K562 (cell line): ENCODE results near the gene ABCB6. TPM values are rescaled to one million over a fixed set of nuclear protein-coding genes. Genes with fewer than 3 reads are reported as not detected.

Source experiments
- CHD4 ChIP-seq: fragments of 200-600 bp; sonication (generic); IDR thresholded peaks from 3 replicates; pipeline ENCODE4 v1.6.1; 2012; ENCODE audit warnings: low read depth, mild to moderate bottlenecking, mixed read lengths, low read length, inconsistent platforms; ENCODE audit not compliant: insufficient read depth, insufficient replicate concordance, poor library complexity, severe bottlenecking
- CREB1 ChIP-seq, 2 experiments: sonication (generic) in 1 of 2; formaldehyde crosslinking in 1 of 2; IDR thresholded peaks; 2 replicates each; pipeline versions ENCODE4 v1.6.1 to v1.8.0; 2012 to 2022; ENCODE audit warnings: inconsistent platforms in 1 of 2, mild to moderate bottlenecking in 1 of 2, missing genetic modification reagents in 1 of 2, moderate library complexity in 1 of 2
- CTCF ChIP-seq, 3 experiments: IDR thresholded peaks in 2 of 3; conservative IDR thresholded peaks in 1 of 3; 2 replicates each; pipeline ENCODE4 v1.5.1; 2011 to 2012; ENCODE audit warnings: low read length in 3 of 3, mild to moderate bottlenecking in 3 of 3, control low read depth in 2 of 3, improper control_type of control experiment in 1 of 3, inconsistent platforms in 1 of 3, low read depth in 1 of 3, mixed read lengths in 1 of 3, moderate library complexity in 1 of 3; ENCODE audit not compliant: insufficient read depth in 2 of 3
- CXXC5 ChIP-seq: fragments of 250-450 bp; sonication (Bioruptor Pico); IDR thresholded peaks from 2 replicates; pipeline ENCODE4 v1.8.0; 2022; ENCODE audit warnings: inconsistent platforms, mild to moderate bottlenecking, moderate library complexity
- FOXM1 ChIP-seq, 2 experiments: fragments of 450-650 bp in 1 of 2; sonication (generic) in 1 of 2; formaldehyde crosslinking in 1 of 2; IDR thresholded peaks; 2 replicates each; pipeline versions ENCODE4 v1.6.1 to v1.9.0; 2017 to 2022; ENCODE audit warnings: low read depth in 2 of 2, mild to moderate bottlenecking in 2 of 2, missing genetic modification reagents in 1 of 2, moderate library complexity in 1 of 2
- HDAC2 ChIP-seq: fragments of 450-650 bp; IDR thresholded peaks from 2 replicates; pipeline ENCODE4 v1.6.1; 2016; ENCODE audit warnings: mild to moderate bottlenecking
- HNRNPL ChIP-seq: fragments of 200-400 bp; formaldehyde crosslinking; IDR thresholded peaks from 2 replicates; pipeline ENCODE4 v1.6.1; 2017; ENCODE audit warnings: low read depth, mild to moderate bottlenecking, low read length
- KDM5B ChIP-seq: fragments of 200-600 bp; sonication (generic); IDR thresholded peaks from 2 replicates; pipeline ENCODE4 v1.6.1; 2012; ENCODE audit warnings: low read depth, mild to moderate bottlenecking, moderate library complexity, low read length, control low read depth, inconsistent platforms; ENCODE audit not compliant: insufficient replicate concordance
- RAD51 ChIP-seq: fragments of 450-650 bp; IDR thresholded peaks from 2 replicates; pipeline ENCODE4 v1.7.1; 2016; ENCODE audit warnings: low read depth, mild to moderate bottlenecking, borderline replicate concordance
- RBFOX2 ChIP-seq: fragments of 200-400 bp; formaldehyde crosslinking; IDR thresholded peaks from 2 replicates; pipeline ENCODE4 v1.6.1; 2017; ENCODE audit warnings: low read depth, mild to moderate bottlenecking, low read length, moderate library complexity
- SMARCB1 ChIP-seq: IDR thresholded peaks from 2 replicates; pipeline ENCODE4 v1.6.1; 2011; ENCODE audit warnings: improper control_type of control experiment, low read depth; ENCODE audit not compliant: insufficient read length
- ZBTB11 ChIP-seq, 3 experiments: fragments of 200-800 bp in 1 of 3; fragments of 250-450 bp in 1 of 3; fragments of 450-650 bp in 1 of 3; sonication (Bioruptor Pico) in 1 of 3; sonication (Bioruptor generic) in 1 of 3; formaldehyde crosslinking in 1 of 3; IDR thresholded peaks; 2 replicates each; pipeline versions ENCODE4 v1.6.1 to v1.8.0; 2016 to 2022; ENCODE audit warnings: mild to moderate bottlenecking in 2 of 3, missing genetic modification characterization in 2 of 3, missing compliant biosample characterization in 1 of 3, moderate library complexity in 1 of 3
- ZBTB17 ChIP-seq: fragments of 450-650 bp; formaldehyde crosslinking; IDR thresholded peaks from 2 replicates; pipeline ENCODE4 v1.4.0; 2020; ENCODE audit warnings: mild to moderate bottlenecking
- ZNF280A ChIP-seq: fragments of 450-650 bp; IDR thresholded peaks from 2 replicates; pipeline ENCODE4 v1.6.1; 2018; ENCODE audit warnings: mild to moderate bottlenecking, low read depth; ENCODE audit not compliant: partially characterized antibody
- ZNF583 ChIP-seq: fragments of 250-450 bp; sonication (Bioruptor Pico); IDR thresholded peaks from 2 replicates; pipeline ENCODE4 v1.4.0; 2020
- ZNF764 ChIP-seq: fragments of 250-450 bp; sonication (Bioruptor Pico); IDR thresholded peaks from 2 replicates; pipeline ENCODE4 v1.4.0; 2020; ENCODE audit warnings: low read depth, mild to moderate bottlenecking, moderate library complexity
- ZSCAN29 ChIP-seq: fragments of 450-650 bp; IDR thresholded peaks from 2 replicates; pipeline ENCODE4 v1.6.1; 2017
- polyA plus RNA-seq, 8 experiments: library from polyadenylated mRNA; depleted of rRNA in 4 of 8; stranded (reverse) in 5 of 8; unstranded in 3 of 8; fragments of >200 nt; fragmentation: Nextera tagmentation in 2 of 8; fragmentation: Illumina TruSeq in 1 of 8; extraction: Ambion mirVana in 2 of 8; extraction: Trizol in 1 of 8; gene quantifications; 2 replicates each; pipeline versions ENCODE4 v1.2.1 to v1.2.3, GENCODE V29; 2011 to 2014; ENCODE audit warnings: inconsistent platforms in 1 of 8, missing spikeins in 1 of 8
- total RNA-seq, 7 experiments: library from RNA; depleted of rRNA in 6 of 7; stranded (reverse); fragments of >200 nt in 6 of 7; fragmentation: Illumina TruSeq in 2 of 7; extraction: Trizol in 2 of 7; gene quantifications; 2 replicates each; pipeline versions ENCODE4 v1.2.1 to v1.2.3, GENCODE V29; 2011 to 2021; ENCODE audit warnings: low replicate concordance in 1 of 7

Gene ABCB6
- total and polyA plus RNA-seq, 9 of the 15 experiments (the other 6 are each of a cell fraction or from before 2014, with no cell fraction given), result 3.7 to 29.8 (median 16.8) TPM

GRCh38 chr2:219245148-219245898 lies 26.6 kb upstream of the ABCB6 start, which contains the start of the genes GLB1L and STK16 (continued):
- no peak for TF ChIP-seq CHD4
- peak; percentile 93 for TF ChIP-seq CREB1 (IDR thresholded peaks at IDR 0.05)
- peak; percentile 98 for TF ChIP-seq CREB1 (CRISPR knock-in tag; IDR thresholded peaks at IDR 0.05)
- TF ChIP-seq RBFOX2, result peak; percentile 97
- no peak for TF ChIP-seq SMARCB1
- TF ChIP-seq HDAC2, result no peak
- TF ChIP-seq CTCF (IDR thresholded peaks at IDR 0.05 in 2 of 3, conservative IDR thresholded peaks at IDR 0.05 in 1 of 3; ENCODE audit: insufficient read depth in 2 of 3, low read depth in 1 of 3, low read length in 3 of 3), result 0 out of 6 replicates have a peak, but pooled peaks of 1 of the 3 experiments have one; percentile 2
- TF ChIP-seq ZNF583 (CRISPR knock-in tag), result no peak
- no peak; the same call in 1 of the 2 replicates for TF ChIP-seq FOXM1 (IDR thresholded peaks at IDR 0.05; ENCODE audit: low read depth)
- no peak for TF ChIP-seq FOXM1 (CRISPR knock-in tag; IDR thresholded peaks at IDR 0.05; ENCODE audit: low read depth)
- no peak for TF ChIP-seq ZNF280A
- TF ChIP-seq CXXC5, result peak; percentile 61
- TF ChIP-seq ZNF764 (CRISPR knock-in tag), result no peak
- no peak for TF ChIP-seq RAD51
- TF ChIP-seq ZBTB11 (CRISPR knock-in tag; IDR thresholded peaks at IDR 0.05), result peak in 2 of 3 experiments; percentile 35 to 73; a peak in 3 of 6 replicates
- TF ChIP-seq ZSCAN29, result no peak
- no peak for TF ChIP-seq HNRNPL
- TF ChIP-seq ZBTB17 (CRISPR knock-in tag), result peak; percentile 85
- TF ChIP-seq KDM5B, result peak; percentile 90
